HepG2 (cell line): Measurements from ENCODE around the gene ASXL1. TPM values are rescaled to one million over a fixed set of nuclear protein-coding genes. Genes with fewer than 3 reads are reported as not detected.

Experiments
- AKNA ChIP-seq: sonication (generic); formaldehyde crosslinking; IDR thresholded peaks from 2 replicates; pipeline ENCODE4 v1.4.0; 2020; ENCODE audit warnings: missing genetic modification reagents, borderline replicate concordance
- CERS6 ChIP-seq: sonication (generic); formaldehyde crosslinking; IDR thresholded peaks from 2 replicates; pipeline ENCODE4 v1.5.0; 2020; ENCODE audit warnings: missing genetic modification reagents
- FOXC1 ChIP-seq: sonication (generic); formaldehyde crosslinking; IDR thresholded peaks from 2 replicates; pipeline ENCODE4 v1.8.0; 2022; ENCODE audit warnings: mild to moderate bottlenecking, missing genetic modification reagents, borderline replicate concordance
- HMGA1 ChIP-seq: sonication (generic); formaldehyde crosslinking; conservative IDR thresholded peaks from 2 replicates; pipeline ENCODE4 v1.4.0; 2020; ENCODE audit warnings: missing genetic modification reagents
- PBX3 ChIP-seq: sonication (generic); formaldehyde crosslinking; IDR thresholded peaks from 2 replicates; pipeline ENCODE4 v1.8.1; 2023; ENCODE audit warnings: missing genetic modification reagents, inconsistent platforms, borderline replicate concordance
- PHF20 ChIP-seq: sonication (generic); formaldehyde crosslinking; IDR thresholded peaks from 2 replicates; pipeline ENCODE4 v1.5.0; 2020; ENCODE audit warnings: mild to moderate bottlenecking, missing genetic modification reagents
- PLRG1 ChIP-seq: fragments of 450-650 bp; conservative IDR thresholded peaks from 2 replicates; pipeline ENCODE4 v1.6.1; 2016
- PRPF4 ChIP-seq: fragments of 200-400 bp; formaldehyde crosslinking; IDR thresholded peaks from 2 replicates; pipeline ENCODE4 v1.6.1; 2016; ENCODE audit warnings: low read length, low read depth; ENCODE audit not compliant: poor library complexity, severe bottlenecking
- RARA ChIP-seq: IDR thresholded peaks from 2 replicates; pipeline ENCODE4 v1.6.1; 2016; ENCODE audit warnings: missing genetic modification reagents, missing compliant biosample characterization
- REST ChIP-seq, 2 experiments: IDR thresholded peaks; 2 replicates each; pipeline ENCODE4 v1.6.1; 2011 to 2012; ENCODE audit warnings: low read length in 2 of 2, borderline replicate concordance in 1 of 2, low read depth in 1 of 2, mild to moderate bottlenecking in 1 of 2, moderate library complexity in 1 of 2
- TFDP1 ChIP-seq: IDR thresholded peaks from 2 replicates; pipeline ENCODE4 v1.6.1; 2016; ENCODE audit warnings: missing compliant biosample characterization, missing genetic modification reagents, borderline replicate concordance
- ZBTB7A ChIP-seq: sonication (generic); formaldehyde crosslinking; IDR thresholded peaks from 2 replicates; pipeline ENCODE4 v1.8.0; 2022; ENCODE audit warnings: mild to moderate bottlenecking, missing genetic modification reagents
- ZNF703 ChIP-seq: sonication (generic); formaldehyde crosslinking; IDR thresholded peaks from 2 replicates; pipeline ENCODE4 v1.5.1; 2020; ENCODE audit warnings: missing genetic modification reagents, mild to moderate bottlenecking, moderate library complexity, borderline replicate concordance
- ZNF777 ChIP-seq: sonication (generic); formaldehyde crosslinking; IDR thresholded peaks from 2 replicates; pipeline ENCODE4 v1.4.0; 2020; ENCODE audit warnings: missing genetic modification reagents
- polyA plus RNA-seq, 8 experiments: library from polyadenylated mRNA; depleted of rRNA in 3 of 8; stranded (reverse) in 7 of 8; unstranded in 1 of 8; fragments of >200 nt; fragmentation: Illumina TruSeq in 4 of 8; extraction: Trizol in 4 of 8; gene quantifications; 2 replicates each; pipeline versions ENCODE4 v1.2.1 to v1.2.3, GENCODE V29; 2011 to 2016; ENCODE audit warnings: low read depth in 4 of 8, missing spikeins in 1 of 8, mixed read lengths in 1 of 8; ENCODE audit not compliant: insufficient read depth in 1 of 8
- total RNA-seq, 5 experiments: library from RNA; depleted of rRNA; stranded (reverse); fragments of >200 nt; fragmentation: Illumina TruSeq; extraction: Trizol; gene quantifications; 2 replicates each; pipeline ENCODE4 v1.2.3, GENCODE V29; 2016; ENCODE audit warnings: low read depth in 1 of 5
- TF ChIP-seq, protein P1 (sequence below): sonication (generic); formaldehyde crosslinking; IDR thresholded peaks from 2 replicates; pipeline ENCODE4 v1.8.0; 2022; ENCODE audit warnings: low read depth, missing genetic modification reagents

ASXL1 gene
- total and polyA plus RNA-seq, 2 of the 13 experiments (the other 11 are each of a cell fraction or from before 2014, with no cell fraction given), result 62.1 to 74.8 TPM

GRCh38 chr20:32344835-32345506, 13.2 kb upstream of the ASXL1 start (continued):
- TF ChIP-seq FOXC1 (CRISPR knock-in tag) (no peak), RARA (CRISPR knock-in tag) (no peak), PBX3 (CRISPR knock-in tag) (no peak), PLRG1 (no peak), ZNF777 (CRISPR knock-in tag) (no peak), ZBTB7A (CRISPR knock-in tag) (no peak), TFDP1 (CRISPR knock-in tag) (peak; percentile 71; the same call in 1 of the 2 replicates), AKNA (CRISPR knock-in tag) (no peak), ZNF703 (CRISPR knock-in tag) (no peak), PRPF4 (no peak), CERS6 (CRISPR knock-in tag) (no peak), REST (IDR thresholded peaks at IDR 0.05; ENCODE audit: borderline replicate concordance in 1 of 2, low read depth in 1 of 2, low read length in 2 of 2) (no peak), HMGA1 (CRISPR knock-in tag) (no peak), PHF20 (CRISPR knock-in tag) (no peak)
- TF ChIP-seq, protein P1, sequence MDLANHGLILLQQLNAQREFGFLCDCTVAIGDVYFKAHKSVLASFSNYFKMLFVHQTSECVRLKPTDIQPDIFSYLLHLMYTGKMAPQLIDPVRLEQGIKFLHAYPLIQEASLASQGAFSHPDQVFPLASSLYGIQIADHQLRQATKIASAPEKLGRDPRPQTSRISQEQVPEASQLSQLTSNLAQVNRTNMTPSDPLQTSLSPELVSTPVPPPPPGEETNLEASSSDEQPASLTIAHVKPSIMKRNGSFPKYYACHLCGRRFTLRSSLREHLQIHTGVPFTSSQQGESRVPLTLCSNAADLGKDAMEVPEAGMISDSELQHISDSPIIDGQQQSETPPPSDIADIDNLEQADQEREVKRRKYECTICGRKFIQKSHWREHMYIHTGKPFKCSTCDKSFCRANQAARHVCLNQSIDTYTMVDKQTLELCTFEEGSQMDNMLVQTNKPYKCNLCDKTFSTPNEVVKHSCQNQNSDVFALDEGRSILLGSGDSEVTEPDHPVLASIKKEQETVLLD, result no peak
